SK-N-SH treated with all-trans-retinoic acid at 6 μM for 48 hours (cell line): ENCODE results near the gene ZNF776.

ENCODE experiments used
- ATAC-seq: fragments of 200-7000 bp; cut with Tn5 transposase; 3 replicates; pipeline ENCODE4 v1.9.1; 2020; ENCODE audit warnings: mild to moderate bottlenecking, moderate library complexity
- ARNTL ChIP-seq: fragments of 450-650 bp; formaldehyde crosslinking; IDR thresholded peaks from 2 replicates; pipeline ENCODE4 v1.5.0; 2020; ENCODE audit warnings: low read depth, mild to moderate bottlenecking, moderate library complexity, borderline replicate concordance
- BACH2 ChIP-seq: fragments of 250-450 bp; sonication (Bioruptor Pico); IDR thresholded peaks from 2 replicates; pipeline ENCODE4 v1.9.0; 2021; ENCODE audit warnings: mild to moderate bottlenecking, borderline replicate concordance
- CSDC2 ChIP-seq: fragments of 250-450 bp; sonication (Bioruptor Pico); IDR thresholded peaks from 2 replicates; pipeline ENCODE4 v1.5.0; 2020; ENCODE audit warnings: mild to moderate bottlenecking, moderate library complexity
- ESRRG ChIP-seq: fragments of 250-450 bp; sonication (Bioruptor Pico); IDR thresholded peaks from 2 replicates; pipeline ENCODE4 v1.6.1; 2021; ENCODE audit warnings: mild to moderate bottlenecking
- GLIS3 ChIP-seq: fragments of 250-450 bp; sonication (Bioruptor Pico); IDR thresholded peaks from 2 replicates; pipeline ENCODE4 v1.5.0; 2020; ENCODE audit warnings: mild to moderate bottlenecking, moderate library complexity
- ISL1 ChIP-seq: fragments of 250-450 bp; sonication (Bioruptor Pico); IDR thresholded peaks from 2 replicates; pipeline ENCODE4 v2.1.2; 2022; ENCODE audit warnings: mild to moderate bottlenecking, moderate library complexity
- OSR1 ChIP-seq: fragments of 250-450 bp; sonication (Bioruptor Pico); IDR thresholded peaks from 2 replicates; pipeline ENCODE4 v1.8.0; 2022; ENCODE audit warnings: moderate library complexity, mild to moderate bottlenecking, inconsistent platforms
- PATZ1 ChIP-seq: fragments of 250-450 bp; sonication (Bioruptor Pico); IDR thresholded peaks from 2 replicates; pipeline ENCODE4 v1.8.0; 2020; ENCODE audit warnings: mild to moderate bottlenecking, moderate library complexity, borderline replicate concordance
- POU6F1 ChIP-seq: fragments of 250-450 bp; sonication (Bioruptor Pico); IDR thresholded peaks from 2 replicates; pipeline ENCODE4 v1.8.0; 2021; ENCODE audit warnings: low read depth, mild to moderate bottlenecking, moderate library complexity, borderline replicate concordance
- SNAI2 ChIP-seq: fragments of 250-450 bp; sonication (Bioruptor Pico); IDR thresholded peaks from 2 replicates; pipeline ENCODE4 v1.5.0; 2020; ENCODE audit warnings: mild to moderate bottlenecking, moderate library complexity
- TCF4 ChIP-seq: fragments of 250-450 bp; sonication (Bioruptor Pico); IDR thresholded peaks from 2 replicates; pipeline ENCODE4 v1.8.0; 2021; ENCODE audit warnings: mild to moderate bottlenecking, moderate library complexity, borderline replicate concordance
- TOX ChIP-seq: fragments of 250-450 bp; sonication (Bioruptor Pico); IDR thresholded peaks from 2 replicates; pipeline ENCODE4 v1.8.0; 2021; ENCODE audit warnings: mild to moderate bottlenecking, moderate library complexity, borderline replicate concordance
- TSHZ2 ChIP-seq: fragments of 250-450 bp; sonication (Bioruptor Pico); IDR thresholded peaks from 2 replicates; pipeline ENCODE4 v1.5.0; 2020; ENCODE audit warnings: mild to moderate bottlenecking, moderate library complexity
- ZC3H10 ChIP-seq: fragments of 250-450 bp; sonication (Bioruptor Pico); IDR thresholded peaks from 2 replicates; pipeline ENCODE4 v1.5.1; 2021; ENCODE audit warnings: mild to moderate bottlenecking, moderate library complexity
- ZFP3 ChIP-seq: fragments of 250-450 bp; sonication (Bioruptor Pico); IDR thresholded peaks from 2 replicates; pipeline ENCODE4 v1.5.0; 2020; ENCODE audit warnings: mild to moderate bottlenecking, moderate library complexity
- ZFP30 ChIP-seq: fragments of 450-650 bp; formaldehyde crosslinking; IDR thresholded peaks from 2 replicates; pipeline ENCODE4 v1.5.0; 2022; ENCODE audit warnings: mild to moderate bottlenecking, moderate library complexity
- ZNF565 ChIP-seq: fragments of 450-650 bp; formaldehyde crosslinking; conservative IDR thresholded peaks from 2 replicates; pipeline ENCODE4 v1.5.0; 2020; ENCODE audit warnings: low read depth, mild to moderate bottlenecking, moderate library complexity
- ZNF70 ChIP-seq: fragments of 450-650 bp; formaldehyde crosslinking; IDR thresholded peaks from 2 replicates; pipeline ENCODE4 v1.5.0; 2020; ENCODE audit warnings: mild to moderate bottlenecking, moderate library complexity
- ZNF8 ChIP-seq: fragments of 450-650 bp; formaldehyde crosslinking; IDR thresholded peaks from 2 replicates; pipeline ENCODE4 v1.5.0; 2020; ENCODE audit warnings: mild to moderate bottlenecking, moderate library complexity
- TF ChIP-seq, protein P1 (sequence below): fragments of 250-450 bp; sonication (Bioruptor Pico); IDR thresholded peaks from 2 replicates; pipeline ENCODE4 v1.5.1; 2020; ENCODE audit warnings: low read depth, mild to moderate bottlenecking, moderate library complexity

The ZNF776 gene

DNA sequence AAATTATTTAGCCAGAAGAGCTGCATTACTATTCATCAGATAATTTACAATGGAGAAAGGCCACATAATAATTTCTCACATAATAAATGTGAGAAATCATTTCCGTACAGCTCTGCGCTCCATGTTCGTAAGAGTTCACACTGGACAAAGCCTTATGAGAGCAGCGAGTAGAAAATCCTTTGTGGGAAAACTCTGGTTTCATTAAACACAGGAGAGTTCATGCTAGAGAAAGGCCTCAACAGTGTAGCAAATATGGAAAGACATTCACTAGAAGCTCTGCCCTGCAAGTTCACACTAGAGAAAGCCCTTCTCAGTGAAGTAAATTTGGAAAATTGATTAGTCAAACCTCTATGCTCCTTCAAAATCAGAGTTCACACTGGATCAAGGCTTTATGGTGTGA is 8.4 kb downstream of the ZNF776 start:
- no peak for TF ChIP-seq ZNF565 (CRISPR knock-in tag)
- TF ChIP-seq, protein P1, sequence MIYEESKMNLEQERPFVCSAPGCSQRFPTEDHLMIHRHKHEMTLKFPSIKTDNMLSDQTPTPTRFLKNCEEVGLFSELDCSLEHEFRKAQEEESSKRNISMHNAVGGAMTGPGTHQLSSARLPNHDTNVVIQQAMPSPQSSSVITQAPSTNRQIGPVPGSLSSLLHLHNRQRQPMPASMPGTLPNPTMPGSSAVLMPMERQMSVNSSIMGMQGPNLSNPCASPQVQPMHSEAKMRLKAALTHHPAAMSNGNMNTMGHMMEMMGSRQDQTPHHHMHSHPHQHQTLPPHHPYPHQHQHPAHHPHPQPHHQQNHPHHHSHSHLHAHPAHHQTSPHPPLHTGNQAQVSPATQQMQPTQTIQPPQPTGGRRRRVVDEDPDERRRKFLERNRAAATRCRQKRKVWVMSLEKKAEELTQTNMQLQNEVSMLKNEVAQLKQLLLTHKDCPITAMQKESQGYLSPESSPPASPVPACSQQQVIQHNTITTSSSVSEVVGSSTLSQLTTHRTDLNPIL (CRISPR knock-in tag), result no peak
- ATAC-seq, result no peak

DNA sequence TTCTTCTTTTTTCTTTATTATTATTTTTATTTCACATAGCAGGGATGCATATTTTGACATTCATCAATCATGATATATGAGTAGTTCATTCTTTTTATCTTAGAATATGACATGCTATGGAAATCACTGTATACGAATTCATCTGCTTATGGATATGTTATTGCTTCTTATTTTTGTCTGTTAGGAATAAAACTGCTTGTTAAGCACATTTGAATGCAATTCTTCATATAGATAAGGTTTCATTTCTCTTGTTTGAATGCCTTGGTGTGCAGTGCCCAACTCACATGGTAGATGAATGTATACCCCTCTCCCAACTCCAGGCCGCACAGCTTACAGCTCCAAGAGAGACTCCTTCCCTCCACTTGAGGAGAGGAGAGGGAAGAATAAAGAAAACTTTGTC is 11.3 kb downstream of the ZNF776 start:
- TF ChIP-seq TSHZ2 (CRISPR knock-in tag), result no peak
- no peak for TF ChIP-seq ZNF565 (CRISPR knock-in tag)
- TF ChIP-seq SNAI2 (CRISPR knock-in tag), result no peak
- no peak for TF ChIP-seq CSDC2
- no peak for TF ChIP-seq ISL1 (CRISPR knock-in tag)
- TF ChIP-seq ZC3H10, result no peak
- no peak for TF ChIP-seq ARNTL (CRISPR knock-in tag)
- TF ChIP-seq ZNF70, result no peak
- TF ChIP-seq GLIS3 (CRISPR knock-in tag), result no peak
- no peak for TF ChIP-seq TOX (CRISPR knock-in tag)
- TF ChIP-seq ZFP3 (CRISPR knock-in tag), result no peak
- TF ChIP-seq POU6F1, result no peak
- TF ChIP-seq TCF4 (CRISPR knock-in tag), result no peak
- no peak for ATAC-seq

DNA sequence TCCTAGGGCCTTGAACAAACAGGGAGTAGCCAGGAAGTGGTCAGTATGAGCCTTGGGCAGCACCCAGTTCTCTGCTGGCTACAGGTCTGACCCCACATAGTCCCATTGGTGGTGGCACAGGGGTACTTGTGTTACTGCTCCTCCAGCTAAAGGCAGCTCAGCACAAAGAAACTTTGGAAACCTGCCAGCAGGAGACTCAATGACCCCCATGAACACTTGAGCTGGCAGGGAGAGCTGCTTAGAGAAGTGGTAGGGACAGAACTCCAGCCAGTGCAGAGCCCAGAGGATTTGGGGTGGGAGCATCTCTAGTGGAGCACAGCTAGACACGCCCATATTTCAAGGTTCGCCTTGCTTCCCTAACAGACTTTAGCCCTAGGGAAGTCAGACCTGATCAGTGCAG is 12.5 kb downstream of the ZNF776 start:
- no peak for TF ChIP-seq TCF4 (CRISPR knock-in tag)
- TF ChIP-seq OSR1 (CRISPR knock-in tag), result no peak
- no peak for TF ChIP-seq ZNF70
- TF ChIP-seq TSHZ2 (CRISPR knock-in tag), result no peak
- no peak for TF ChIP-seq ESRRG
- TF ChIP-seq ZC3H10, result no peak
- no peak for ATAC-seq

DNA sequence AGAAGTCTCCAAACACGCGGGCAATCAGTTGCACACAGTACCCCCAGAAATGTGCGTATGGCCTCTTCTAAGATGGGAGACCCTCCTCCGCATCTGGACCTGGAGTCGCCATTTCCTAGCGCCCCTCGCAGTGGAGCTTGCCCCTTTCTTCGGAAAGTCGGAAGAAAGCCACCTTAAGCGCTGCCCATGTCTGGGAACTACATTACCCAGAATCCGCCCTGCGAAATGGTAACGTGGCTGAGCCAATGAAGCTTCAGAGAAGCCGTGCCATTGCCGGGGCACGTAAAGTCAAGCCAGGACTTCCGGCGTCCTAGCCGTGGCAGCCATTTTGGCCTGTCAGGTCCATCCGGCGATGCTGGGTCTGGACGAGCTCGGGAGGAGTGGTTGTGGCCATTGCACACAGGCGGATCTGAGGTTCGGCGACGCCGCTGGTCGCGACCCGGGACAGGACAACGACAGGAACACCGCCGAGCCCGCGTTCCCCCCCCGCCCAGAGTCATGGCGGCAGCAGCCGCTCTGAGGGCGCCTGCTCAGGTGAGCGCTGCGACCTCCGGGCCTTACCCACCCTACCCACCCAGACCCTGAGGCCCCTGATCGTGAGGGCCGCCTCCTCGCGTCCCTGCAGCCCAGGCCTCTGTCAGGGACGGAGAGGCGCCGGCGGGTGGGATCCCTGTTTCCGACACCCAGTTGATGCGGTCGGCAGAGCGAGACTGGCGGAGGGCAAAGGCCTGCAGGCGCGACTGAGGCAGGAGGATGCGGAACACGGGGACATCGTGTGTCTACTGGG is 22.9 kb downstream of the ZNF776 start, which contains the start of gene ZNF586:
Gene ZNF586 (plus strand): TSS at position 332 of the 787 bp plus-strand sequence. CDS start 167 bp downstream, at position 499.
- peak; percentile 100 for ATAC-seq
- TF ChIP-seq OSR1 (CRISPR knock-in tag) (no peak), ZNF70 (no peak), BACH2 (CRISPR knock-in tag) (no peak), POU6F1 (no peak), ZFP30 (CRISPR knock-in tag) (no peak), ISL1 (CRISPR knock-in tag) (no peak), PATZ1 (CRISPR knock-in tag) (no peak), ZNF8 (CRISPR knock-in tag) (no peak), CSDC2 (no peak), ARNTL (CRISPR knock-in tag) (no peak), TSHZ2 (CRISPR knock-in tag) (no peak)
